ENCODE results near the gene DCC.

GRCh38 chr18:52499644-52500043 lies 159.6 kb downstream of the DCC start:
- TF ChIP-seq POLR2A (IDR thresholded peaks at IDR 0.05) (no peak), POLR2AphosphoS5 (IDR thresholded peaks at IDR 0.05) (no peak)
- TF ChIP-seq, protein P1, sequence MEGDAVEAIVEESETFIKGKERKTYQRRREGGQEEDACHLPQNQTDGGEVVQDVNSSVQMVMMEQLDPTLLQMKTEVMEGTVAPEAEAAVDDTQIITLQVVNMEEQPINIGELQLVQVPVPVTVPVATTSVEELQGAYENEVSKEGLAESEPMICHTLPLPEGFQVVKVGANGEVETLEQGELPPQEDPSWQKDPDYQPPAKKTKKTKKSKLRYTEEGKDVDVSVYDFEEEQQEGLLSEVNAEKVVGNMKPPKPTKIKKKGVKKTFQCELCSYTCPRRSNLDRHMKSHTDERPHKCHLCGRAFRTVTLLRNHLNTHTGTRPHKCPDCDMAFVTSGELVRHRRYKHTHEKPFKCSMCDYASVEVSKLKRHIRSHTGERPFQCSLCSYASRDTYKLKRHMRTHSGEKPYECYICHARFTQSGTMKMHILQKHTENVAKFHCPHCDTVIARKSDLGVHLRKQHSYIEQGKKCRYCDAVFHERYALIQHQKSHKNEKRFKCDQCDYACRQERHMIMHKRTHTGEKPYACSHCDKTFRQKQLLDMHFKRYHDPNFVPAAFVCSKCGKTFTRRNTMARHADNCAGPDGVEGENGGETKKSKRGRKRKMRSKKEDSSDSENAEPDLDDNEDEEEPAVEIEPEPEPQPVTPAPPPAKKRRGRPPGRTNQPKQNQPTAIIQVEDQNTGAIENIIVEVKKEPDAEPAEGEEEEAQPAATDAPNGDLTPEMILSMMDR (IDR thresholded peaks at IDR 0.05), result no peak

All from transverse colon (tissue), 4 donors.